HFF-Myc (cell line): ENCODE results near the gene CBX7.

Source experiments
- DNase-seq: peaks from one replicate; pipeline ENCODE4 v3.0.0-alpha.2; 2011; ENCODE audit warnings: low read depth; ENCODE audit errors: extremely low read depth
- H3K4me3 ChIP-seq: replicated peaks from 2 replicates; pipeline ENCODE4 v1.5.1; 2011; ENCODE audit warnings: low read depth, mild to moderate bottlenecking, control low read depth, low read length
- TF ChIP-seq, protein P1 (sequence below): IDR thresholded peaks from 2 replicates; pipeline ENCODE4 v1.5.1; 2012; ENCODE audit warnings: mild to moderate bottlenecking, low read depth, low read length, control low read depth; ENCODE audit errors: missing control alignments

CBX7 gene

DNA sequence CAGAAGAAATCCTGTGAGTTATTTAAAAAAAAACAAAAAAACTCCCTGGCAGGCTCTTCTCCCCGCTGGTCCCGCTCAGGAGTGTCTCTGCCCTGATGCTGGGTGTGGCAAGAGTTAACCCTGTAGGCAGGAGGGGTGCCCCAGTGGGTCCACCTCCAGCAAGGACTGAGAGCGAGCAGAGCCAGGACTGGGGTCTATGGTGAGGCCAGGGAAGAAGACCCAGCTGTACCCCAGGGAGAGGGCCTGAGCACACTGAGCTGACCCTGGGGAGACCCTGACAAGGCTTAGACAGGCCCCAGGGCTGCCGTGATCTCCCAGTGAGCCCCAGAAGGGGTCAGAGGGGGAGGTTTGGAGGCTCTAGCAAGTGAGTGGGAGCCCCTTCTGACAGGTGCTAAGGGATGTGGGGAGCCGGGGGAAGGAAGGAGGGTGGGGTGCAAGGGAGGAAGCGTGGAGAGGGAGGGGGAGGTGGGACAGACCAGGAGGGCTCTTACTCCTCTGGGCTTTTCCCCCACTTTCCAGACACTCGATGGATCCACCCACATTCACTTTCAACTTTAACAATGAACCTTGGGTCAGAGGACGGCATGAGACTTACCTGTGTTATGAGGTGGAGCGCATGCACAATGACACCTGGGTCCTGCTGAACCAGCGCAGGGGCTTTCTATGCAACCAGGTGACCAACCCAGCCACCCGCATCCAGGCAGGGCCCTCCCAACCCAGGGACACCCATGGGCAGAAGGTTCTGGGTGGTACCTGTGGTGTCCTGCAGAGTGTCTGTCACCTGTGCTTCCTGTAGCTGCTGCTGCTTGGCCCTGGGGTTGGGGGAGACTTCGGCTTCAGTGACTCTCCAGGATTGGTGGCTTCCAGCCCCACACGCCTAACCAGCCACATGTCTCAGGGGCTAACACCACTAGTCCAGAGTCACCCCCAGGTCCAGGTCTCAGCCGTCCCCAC, 69.0 kb downstream of the CBX7 start:
- TF ChIP-seq, protein P1, sequence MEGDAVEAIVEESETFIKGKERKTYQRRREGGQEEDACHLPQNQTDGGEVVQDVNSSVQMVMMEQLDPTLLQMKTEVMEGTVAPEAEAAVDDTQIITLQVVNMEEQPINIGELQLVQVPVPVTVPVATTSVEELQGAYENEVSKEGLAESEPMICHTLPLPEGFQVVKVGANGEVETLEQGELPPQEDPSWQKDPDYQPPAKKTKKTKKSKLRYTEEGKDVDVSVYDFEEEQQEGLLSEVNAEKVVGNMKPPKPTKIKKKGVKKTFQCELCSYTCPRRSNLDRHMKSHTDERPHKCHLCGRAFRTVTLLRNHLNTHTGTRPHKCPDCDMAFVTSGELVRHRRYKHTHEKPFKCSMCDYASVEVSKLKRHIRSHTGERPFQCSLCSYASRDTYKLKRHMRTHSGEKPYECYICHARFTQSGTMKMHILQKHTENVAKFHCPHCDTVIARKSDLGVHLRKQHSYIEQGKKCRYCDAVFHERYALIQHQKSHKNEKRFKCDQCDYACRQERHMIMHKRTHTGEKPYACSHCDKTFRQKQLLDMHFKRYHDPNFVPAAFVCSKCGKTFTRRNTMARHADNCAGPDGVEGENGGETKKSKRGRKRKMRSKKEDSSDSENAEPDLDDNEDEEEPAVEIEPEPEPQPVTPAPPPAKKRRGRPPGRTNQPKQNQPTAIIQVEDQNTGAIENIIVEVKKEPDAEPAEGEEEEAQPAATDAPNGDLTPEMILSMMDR: no peak
- H3K4me3 ChIP-seq: no peak overlapping the region
- DNase-seq: no peak

DNA sequence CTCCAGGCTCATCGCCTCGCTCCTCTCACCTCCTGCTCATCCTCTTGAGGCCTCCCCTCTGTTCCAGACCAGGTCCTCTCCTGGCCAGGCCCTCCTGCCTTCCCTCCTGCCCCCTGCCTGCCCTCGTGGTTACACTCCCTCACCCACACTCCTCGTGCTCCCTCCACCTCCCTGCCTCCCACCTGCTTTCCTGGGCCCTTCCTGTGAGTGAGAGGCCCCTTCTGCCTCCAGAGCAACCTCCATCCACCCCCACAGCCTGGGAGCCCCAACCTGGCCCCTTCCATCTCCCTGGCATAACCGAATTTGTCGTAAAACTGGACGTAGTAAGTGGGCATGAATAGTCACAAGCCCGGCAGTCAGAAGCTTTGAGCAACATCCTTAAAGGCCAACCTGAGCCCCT, 70.9 kb downstream of the CBX7 start:
- H3K4me3 ChIP-seq: no peak overlapping the region
- DNase-seq: no peak
- TF ChIP-seq, protein P1: no peak

DNA sequence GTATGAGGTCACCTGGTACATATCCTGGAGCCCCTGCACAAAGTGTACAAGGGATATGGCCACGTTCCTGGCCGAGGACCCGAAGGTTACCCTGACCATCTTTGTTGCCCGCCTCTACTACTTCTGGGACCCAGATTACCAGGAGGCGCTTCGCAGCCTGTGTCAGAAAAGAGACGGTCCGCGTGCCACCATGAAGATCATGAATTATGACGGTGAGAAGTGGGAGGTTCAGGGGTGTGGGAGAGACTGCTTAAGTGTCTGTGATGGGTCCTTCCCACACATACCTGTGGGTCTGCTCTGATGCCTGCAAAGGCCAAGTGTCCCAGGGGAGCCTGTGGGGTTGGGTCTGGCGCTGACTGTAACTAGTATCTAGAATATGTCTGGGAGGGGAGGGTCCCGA, 71.5 kb downstream of the CBX7 start:
- DNase-seq: no peak
- TF ChIP-seq, protein P1: no peak
- no peak overlapping the region for H3K4me3 ChIP-seq
